PC-9 (cell line): ENCODE measurements around the gene ESPN.

Source experiments
- CTCF ChIP-seq: fragments of 200-600 bp; sonication (generic); conservative IDR thresholded peaks from 2 replicates; pipeline ENCODE4 v1.6.1; 2017; ENCODE audit warnings: mixed run types, antibody characterized with exemption, mild to moderate bottlenecking, moderate library complexity
- EZH2 ChIP-seq: fragments of 200-600 bp; sonication (generic); IDR thresholded peaks from 2 replicates; pipeline ENCODE4 v1.8.0; 2017; ENCODE audit warnings: antibody characterized with exemption, low read depth

DNA sequence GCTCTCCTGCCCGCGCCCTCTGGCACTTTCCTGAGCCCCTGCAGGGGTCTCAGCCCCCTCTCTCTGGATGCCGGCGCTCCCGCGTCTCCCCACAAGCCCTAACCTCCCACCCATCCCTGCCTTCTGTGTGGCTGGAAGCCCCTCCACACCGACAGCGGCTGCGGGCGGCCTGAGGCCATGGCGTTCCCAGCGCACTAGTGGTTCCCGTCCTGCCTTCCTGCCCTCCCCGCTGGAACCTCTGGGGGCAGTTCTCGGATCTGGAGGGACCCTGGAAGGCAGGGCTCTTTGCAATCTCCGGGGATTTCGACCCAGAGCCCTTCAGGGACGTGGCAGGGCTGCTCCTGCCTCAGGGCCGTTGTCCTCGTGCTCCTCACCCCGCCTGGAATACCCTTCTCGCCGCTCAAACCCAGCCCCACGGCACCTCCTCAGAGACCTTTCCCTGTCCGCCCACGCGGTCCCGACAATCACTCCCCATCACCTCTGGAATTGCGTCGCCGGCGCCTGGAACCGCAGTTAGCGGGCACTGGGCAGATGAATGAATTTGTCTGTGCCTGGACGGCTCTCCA is 493 bp upstream of the ESPN start:
- TF ChIP-seq CTCF (no peak), EZH2 (no peak)
